GM18951 (cell line): Measurements from ENCODE around the gene PDZRN3.
"Not testable (repeated sequence)": the region's sequence is repeated elsewhere in the genome, so short reads cannot be mapped to it uniquely, and the experiment has no call there.

Source experiments
- POLR2A ChIP-seq: IDR thresholded peaks from 4 replicates; pipeline ENCODE4 v1.6.1; 2011; ENCODE audit warnings: mild to moderate bottlenecking; ENCODE audit not compliant: insufficient read length, insufficient read depth; ENCODE audit errors: extremely low read depth
- in situ Hi-C: fragments of 300-500 bp; cut with MboI; formaldehyde crosslinking; loops from one replicate; pipeline ENCODE4 v1.12.0; 2022; ENCODE audit warnings: low sequenced_read_pairs, mixed read lengths, inconsistent platforms; ENCODE audit not compliant: unreplicated experiment

The PDZRN3 gene

DNA sequence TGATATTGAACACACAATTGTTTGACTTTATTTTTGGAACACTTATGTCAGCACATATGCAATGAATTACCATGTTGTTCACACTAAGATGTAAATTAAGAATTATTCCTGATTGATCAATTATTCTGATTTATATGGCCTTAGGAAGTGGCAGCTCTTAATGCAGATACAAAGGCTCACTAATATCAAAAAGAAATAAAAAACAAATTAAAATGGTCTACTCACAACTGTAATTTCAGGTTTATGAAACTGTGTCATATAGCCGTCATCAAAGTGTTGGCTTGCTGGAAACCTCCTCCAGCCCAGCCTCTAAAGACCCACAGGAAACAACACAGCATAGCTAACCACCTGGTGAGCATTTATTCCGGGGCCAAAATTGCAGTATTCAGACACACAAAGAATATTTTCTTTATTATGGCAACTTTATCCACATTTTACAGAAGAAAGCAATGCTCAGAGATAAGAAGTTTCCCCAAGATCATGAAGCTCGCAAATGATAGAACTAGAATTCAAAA is 33.4 kb downstream of the PDZRN3 start:
- no peak for TF ChIP-seq POLR2A
- in situ Hi-C loops = no loop called here

DNA sequence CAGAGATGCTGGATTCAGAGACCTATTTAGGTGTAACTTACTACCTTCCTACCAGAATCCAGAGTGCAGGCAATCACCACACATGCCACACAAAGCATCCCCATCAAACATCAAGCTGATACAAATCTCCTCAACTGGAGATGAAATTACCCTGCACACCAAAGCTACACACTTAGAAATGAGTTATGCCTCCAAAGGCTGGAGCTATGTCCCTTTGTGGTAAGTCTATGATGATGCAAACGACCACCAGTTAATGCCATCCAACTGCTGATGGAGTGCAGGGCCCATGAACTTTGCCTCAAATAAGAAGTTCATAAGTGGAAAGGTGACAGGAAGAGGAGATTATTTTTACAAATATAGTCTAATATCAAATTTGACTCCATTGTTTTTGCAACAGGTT is 38.1 kb downstream of the PDZRN3 start:
- no peak for TF ChIP-seq POLR2A
- in situ Hi-C loops = no loop called here

DNA sequence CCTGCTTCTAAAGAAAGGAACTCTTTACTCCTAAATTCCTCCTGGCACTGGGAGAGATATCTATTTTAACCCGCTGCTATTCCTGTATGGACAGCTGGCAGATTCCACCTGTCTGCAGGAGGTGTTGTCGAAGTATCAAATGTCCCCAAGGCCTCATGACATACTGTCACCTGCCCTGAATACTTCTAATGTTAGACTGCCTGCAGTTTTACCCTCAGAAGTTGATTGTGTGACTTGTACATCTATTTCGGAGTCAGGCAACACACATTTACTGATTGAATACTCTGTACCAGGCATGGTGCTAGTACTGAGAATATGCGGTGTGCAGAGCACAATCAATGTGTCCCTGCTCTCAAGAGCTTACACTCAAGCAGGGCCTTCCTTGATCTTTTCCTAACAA is 38.6 kb downstream of the PDZRN3 start:
- no peak for TF ChIP-seq POLR2A
- in situ Hi-C loops = no loop called here

DNA sequence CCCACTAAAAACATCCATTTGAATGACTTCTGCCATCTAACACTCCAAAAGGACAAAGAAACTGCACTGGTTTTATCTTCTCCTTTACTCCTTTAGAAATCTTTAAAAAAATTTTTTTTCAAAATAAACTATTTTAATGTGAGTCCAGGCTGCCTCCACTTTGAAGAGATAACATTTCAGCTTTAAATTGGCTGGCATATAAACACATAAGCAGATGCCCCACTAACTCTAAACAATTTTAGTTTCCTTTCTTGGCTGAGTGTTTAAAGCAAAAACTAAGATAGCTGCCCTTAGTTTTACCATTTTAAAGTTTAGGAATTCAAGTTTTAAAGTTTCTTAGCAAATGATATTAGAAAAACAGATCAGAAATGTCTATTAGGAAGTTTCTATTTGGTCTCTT is 39.9 kb downstream of the PDZRN3 start:
- no peak for TF ChIP-seq POLR2A
- in situ Hi-C loops = no loop called here

DNA sequence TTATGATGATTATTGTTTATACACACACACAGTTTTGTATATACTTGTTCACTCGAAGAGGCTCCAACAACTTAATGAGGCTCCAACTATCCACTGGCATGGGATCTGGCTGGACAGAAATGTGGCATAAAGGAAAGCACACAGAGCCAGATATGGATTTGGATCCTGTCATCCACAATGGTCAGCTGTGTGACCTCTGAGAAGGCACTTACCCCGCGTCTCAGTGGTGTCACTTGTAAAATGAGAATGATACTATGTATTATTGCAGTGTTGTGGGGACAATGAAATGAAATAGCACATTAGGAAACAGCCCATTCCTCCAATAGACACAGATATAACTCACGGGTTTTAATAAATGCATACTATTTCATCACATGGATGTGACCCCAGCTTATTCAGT is 42.2 kb downstream of the PDZRN3 start:
- in situ Hi-C loops = no loop called here
- no peak for TF ChIP-seq POLR2A

DNA sequence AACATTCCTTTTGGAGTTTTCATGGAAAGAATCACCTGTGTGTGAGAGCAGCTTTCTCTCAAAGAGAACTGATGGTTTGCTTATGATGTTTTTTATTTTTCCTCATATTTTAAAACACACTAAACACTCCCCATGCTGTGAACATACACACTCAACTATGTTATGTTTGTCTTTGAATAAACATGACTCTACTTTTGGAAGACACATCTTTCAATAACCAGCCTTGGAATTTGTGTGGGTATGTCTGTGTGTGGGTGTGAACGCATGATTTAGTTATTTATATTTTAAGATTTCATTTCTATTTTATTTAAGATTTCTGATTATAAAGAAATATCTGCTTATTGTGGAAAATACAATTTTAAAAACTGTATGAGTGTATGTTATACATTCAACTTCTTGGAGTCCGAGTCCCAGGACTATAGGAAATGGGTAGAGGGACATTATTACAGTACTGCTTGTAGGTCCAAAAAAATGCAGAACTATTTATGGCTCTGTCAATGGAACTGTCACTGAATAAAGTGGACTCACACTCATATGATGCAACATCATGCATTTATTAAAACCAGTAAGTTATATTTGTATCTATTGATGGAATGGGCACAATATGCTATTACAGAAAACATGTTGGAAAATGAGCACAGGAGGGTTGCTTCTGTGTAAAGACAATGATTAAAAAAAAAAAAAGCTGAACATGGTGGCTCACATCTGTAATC is 43.5 kb downstream of the PDZRN3 start:
- TF ChIP-seq POLR2A = no peak
- in situ Hi-C loops = no loop called here

DNA sequence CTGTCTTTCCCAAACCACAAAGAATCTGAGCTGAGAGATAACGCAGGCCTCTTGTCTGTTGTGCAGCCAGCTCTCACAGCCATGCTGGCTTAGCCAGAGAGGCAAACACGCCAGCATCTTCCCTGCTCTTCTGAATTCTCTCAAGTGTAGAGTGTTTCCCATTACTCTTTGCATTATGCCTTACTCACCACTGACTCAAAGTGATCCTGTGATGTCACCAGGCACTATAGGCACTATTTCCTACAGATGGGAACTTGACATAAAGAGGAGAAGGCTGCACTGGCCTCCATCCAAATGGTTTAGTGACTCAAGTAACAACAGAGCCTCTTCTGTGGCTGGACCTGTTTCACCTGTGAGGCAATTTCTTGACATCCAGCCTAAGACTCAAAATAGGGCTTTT is 44.4 kb downstream of the PDZRN3 start:
- TF ChIP-seq POLR2A = no peak
- in situ Hi-C loops = no loop called here

DNA sequence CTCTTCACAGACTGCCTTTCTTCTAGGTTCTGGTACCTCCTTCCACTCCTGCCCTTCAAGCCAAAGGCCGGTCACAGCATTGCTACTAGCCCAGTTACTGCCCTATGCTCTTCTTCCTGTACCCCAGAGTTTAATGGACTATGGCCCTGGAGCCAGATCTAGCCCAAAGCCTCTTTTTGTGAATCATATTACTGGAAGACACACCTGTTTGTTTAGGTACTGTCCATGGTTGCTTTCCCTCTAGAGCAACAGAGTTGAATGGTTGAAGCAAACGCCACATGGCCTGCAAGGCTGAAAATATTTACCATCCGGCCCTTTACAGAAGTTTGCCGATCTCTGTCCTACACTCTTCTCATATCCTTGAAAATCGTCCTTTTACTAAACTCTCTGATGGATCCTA is 47.0 kb downstream of the PDZRN3 start:
- in situ Hi-C loops = no loop called here
- no peak for TF ChIP-seq POLR2A

DNA sequence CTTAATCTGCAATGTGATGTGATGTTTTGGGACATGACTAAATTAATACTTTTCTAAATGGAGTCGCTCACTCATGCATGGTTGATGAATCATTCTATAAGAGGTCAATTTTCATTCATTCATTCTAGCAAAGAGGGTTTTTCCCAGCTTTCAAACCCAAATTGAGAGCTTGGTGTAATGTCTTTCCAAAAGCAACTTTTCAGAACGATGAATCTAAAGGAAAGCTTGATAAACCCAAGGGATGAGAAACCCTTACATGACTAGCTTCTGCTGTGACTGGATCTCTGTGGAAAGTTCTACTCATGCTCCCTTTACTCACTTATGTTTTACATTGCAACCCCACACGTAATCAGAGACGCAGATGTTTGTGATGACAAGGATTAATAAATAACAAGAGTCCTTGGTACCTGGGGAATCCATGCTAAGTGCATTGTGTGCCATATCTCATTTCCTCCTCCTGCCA is 47.7 kb downstream of the PDZRN3 start:
- no peak for TF ChIP-seq POLR2A
- in situ Hi-C loops = no loop called here

DNA sequence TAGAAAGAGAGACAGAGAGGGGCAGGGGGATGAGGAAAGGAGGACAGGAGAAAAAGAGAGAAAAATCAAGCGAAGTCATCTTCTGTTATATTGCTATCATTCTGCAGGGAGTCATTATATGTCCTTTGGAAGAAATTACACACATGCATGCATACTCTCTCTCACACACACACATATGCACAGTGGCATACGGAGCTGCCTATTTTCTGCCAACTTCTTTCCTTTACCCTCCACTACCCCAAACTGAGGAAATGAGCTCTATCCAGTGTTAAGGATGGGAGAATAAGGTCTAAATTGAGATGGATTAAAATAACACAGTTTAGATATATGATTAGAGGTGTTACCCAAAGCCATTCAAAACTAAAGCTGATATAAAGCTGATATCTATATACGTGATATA is 48.8 kb downstream of the PDZRN3 start:
- no peak for TF ChIP-seq POLR2A
- in situ Hi-C loops = no loop called here

DNA sequence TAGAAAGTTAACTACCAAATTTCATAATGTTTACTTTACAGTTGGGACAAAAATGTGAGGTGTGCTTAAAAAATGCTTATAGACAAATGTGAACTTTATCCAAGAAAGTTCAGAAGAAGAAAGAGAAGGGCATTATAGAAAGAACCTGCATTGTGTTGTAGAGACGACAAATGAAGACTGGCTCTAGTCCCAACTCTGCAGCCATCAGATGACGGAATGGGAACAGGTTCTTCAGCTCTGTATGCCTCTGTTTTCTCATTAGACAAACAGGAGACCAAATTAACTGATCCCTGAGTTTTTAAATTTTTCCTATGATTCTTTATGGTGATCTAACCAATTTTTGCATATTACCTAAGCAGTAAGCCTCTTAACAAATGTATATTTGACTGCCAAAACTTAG is 49.2 kb downstream of the PDZRN3 start:
- in situ Hi-C loops = no loop called here
- no peak for TF ChIP-seq POLR2A

DNA sequence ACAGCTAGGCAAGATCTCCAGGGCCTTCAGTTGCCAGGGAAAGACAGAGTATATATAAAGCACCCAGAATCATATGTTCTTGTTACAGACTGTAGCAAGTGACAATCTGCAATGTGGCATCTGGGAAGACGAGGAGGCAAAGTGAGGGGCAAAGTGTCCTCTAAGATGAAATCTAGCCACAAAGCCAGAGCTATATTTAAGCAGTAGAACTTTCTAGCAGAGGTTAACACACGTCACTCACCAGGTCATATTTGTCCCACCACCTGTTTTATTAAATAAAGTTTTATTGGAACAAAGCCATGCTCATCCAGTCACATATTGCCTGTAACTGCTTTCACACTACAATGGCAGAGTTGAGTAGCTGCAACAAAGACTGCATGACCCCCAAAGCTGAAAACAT is 51.5 kb downstream of the PDZRN3 start:
- no peak for TF ChIP-seq POLR2A
- in situ Hi-C loops = no loop called here

DNA sequence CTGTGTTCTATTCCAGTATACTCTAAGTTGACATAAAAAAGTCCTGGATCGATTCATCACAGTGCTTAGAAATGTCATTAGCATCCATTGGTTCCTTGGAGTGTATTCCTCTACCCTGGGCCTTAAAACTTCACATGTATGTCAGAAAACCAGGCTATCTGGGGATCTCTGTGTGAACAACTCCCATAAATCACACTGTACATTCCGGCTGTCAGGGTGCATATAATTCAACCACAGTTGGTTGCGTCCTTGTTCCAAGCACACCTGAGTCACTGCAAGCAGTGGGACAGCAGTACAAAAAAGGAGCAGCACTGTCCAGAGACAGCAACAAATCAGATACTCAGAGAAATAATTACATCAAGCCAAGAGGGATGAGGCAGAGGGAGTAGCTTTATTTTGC is 52.4 kb downstream of the PDZRN3 start:
- TF ChIP-seq POLR2A = no peak
- in situ Hi-C loops = no loop called here

DNA sequence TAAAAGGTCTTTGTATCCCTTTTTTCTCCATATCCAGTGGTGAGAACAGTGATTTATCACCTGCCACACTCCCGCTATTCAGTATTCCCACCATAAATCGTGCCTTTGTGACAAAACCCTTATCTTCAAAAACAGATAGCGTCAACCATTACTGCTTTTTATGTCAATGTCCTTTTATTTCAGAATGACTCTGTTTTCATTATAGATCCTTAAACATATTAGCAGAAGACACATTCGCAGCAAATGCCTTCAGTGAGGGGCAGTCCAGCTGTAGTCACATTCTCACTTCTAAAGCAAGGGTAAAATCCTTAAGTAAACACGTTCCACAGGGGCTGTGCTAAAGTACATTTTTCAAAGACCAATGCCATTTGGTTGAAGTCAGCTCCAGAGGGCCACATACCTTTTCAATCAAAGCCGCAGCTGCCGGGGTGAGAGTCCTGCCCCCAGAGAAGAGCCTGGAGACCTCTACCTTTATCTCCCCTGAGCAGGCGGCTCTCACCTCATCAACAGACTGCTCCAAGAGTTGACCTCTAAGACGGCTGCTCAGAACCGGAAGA is 53.4 kb downstream of the PDZRN3 start:
- in situ Hi-C loops = no loop called here
- TF ChIP-seq POLR2A = no peak

DNA sequence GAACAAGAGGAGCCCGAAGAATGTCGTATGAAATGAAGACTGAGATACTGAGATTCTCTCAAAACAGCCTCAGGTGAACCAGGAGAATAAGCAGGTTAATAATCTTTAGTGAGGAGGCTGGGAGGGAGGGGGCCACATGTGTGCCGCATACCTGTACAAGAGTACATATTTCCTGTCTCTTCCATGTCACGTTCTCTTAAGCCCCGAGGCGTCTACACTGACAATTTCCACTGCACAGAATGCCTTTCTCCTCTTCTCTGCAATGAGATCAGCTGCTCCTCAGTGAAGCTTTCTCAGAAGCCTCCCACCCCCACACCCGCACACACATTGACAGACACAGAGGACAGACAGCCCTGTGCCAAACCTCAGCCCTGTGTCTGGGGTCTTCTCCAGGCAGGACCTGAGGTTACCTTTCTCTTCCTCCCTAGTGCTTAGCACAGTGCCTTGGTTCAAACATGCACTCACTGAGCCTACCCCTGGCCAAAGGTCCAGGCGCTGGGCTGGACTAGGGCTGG is 55.4 kb downstream of the PDZRN3 start:
- TF ChIP-seq POLR2A = no peak

DNA sequence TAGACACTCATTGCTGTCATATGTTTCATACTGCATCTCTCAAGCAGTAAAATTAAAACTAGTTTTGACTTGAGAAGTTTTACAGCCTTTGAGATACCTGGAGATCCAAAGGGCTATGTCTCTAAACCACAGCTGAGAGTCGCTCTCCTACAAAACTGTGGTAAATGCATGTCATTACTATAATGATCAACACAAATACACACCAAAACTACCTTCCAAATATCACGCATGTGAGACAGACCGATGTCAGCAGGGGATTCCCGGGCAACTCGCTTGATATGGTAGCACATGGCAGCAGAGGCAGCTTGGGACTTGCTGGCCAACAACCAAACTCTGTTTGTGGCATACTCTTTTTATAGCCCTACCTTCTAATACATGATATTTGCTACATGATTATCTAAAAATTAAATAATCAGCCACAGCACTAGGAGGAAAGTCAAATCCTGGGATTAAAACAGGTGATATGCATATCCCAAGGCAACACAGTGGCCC is 56.3 kb downstream of the PDZRN3 start:
- in situ Hi-C loops = no loop called here

More for the DNA sequence above, 55.4 kb downstream of the PDZRN3 start:
- in situ Hi-C loops = no loop called here

DNA sequence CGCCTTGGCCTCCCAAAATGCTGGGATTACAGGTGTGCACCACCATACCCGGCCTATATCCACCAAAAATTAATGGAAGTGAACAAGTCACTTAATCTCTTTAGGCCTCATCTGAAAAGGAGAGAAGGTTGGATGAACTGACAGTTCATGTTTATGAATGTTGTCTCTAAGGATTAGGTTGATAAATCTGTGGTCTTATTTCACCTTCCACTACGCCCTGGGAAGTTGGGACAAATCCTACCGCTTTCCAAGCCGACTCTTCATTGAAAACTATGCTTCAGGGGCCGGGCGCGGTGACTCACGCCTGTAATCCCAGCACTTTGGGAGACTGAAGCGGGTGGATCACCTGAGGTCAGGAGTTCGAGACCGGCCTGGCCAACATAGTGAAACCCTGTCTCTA is 59.4 kb downstream of the PDZRN3 start:
- in situ Hi-C loops = not testable (repeated sequence)

More for the DNA sequence above, 56.3 kb downstream of the PDZRN3 start:
- no peak for TF ChIP-seq POLR2A
